ENCODE results near the gene FOXP2. TPM values are rescaled to one million over a fixed set of nuclear protein-coding genes. Genes with fewer than 3 reads are reported as not detected.

FOXP2 gene
- total and polyA plus RNA-seq, 2 of the 4 experiments (the other 2 are of a cell fraction) = 0.89 to 1.1 TPM

DNA sequence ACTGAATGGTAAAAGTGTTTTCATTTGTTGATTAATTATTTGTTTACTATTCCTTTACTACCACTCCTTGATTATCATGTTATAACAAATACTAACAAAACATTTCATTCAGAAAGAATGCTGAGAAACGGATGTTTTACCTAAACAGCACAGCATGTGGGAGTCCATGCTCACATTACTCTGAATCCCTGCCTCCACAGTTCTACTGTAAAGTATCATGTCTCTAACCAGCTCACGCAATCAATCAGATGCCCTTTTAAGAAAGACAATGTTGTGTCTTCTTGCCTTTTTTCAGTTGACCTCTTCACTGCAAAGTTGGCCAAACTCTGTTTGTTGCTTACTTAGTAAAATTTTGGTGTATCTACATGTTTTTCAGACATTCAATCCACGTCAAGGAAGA is 274.8 kb downstream of the FOXP2 start:
- intact Hi-C loops (cut with micrococcal nuclease) = no loop called here
- no peak overlapping the region for H3K27ac ChIP-seq (ENCODE audit: insufficient read depth, low read length)
- H3K36me3 ChIP-seq (ENCODE audit: control insufficient read depth, insufficient read depth, low read length) = no peaks in the 10 kb centered on the region

More for the DNA sequence above, 274.8 kb downstream of the FOXP2 start:
- TF ChIP-seq RCOR1 (IDR thresholded peaks at IDR 0.05; ENCODE audit: insufficient replicate concordance, low read length) (no peak), BHLHE40 (IDR thresholded peaks at IDR 0.05; ENCODE audit: low read depth, low read length) (no peak), POLR2A (IDR thresholded peaks at IDR 0.05; ENCODE audit: low read depth, low read length) (no peak), RFX5 (IDR thresholded peaks at IDR 0.05; ENCODE audit: low read depth, low read length) (no peak), FOS (IDR thresholded peaks at IDR 0.05; ENCODE audit: low read depth, low read length) (no peak), CEBPB (IDR thresholded peaks at IDR 0.05; ENCODE audit: low read depth, low read length) (no peak), USF2 (IDR thresholded peaks at IDR 0.05; ENCODE audit: low read depth, low read length) (no peak), CHD1 (IDR thresholded peaks at IDR 0.05; ENCODE audit: low read depth, low read length) (no peak), RAD21 (IDR thresholded peaks at IDR 0.05; ENCODE audit: low read length) (no peak), MAFK (IDR thresholded peaks at IDR 0.05; ENCODE audit: low read depth, low read length) (no peak), SMC3 (IDR thresholded peaks at IDR 0.05; ENCODE audit: low read depth, low read length) (no peak), MAZ (IDR thresholded peaks at IDR 0.05; ENCODE audit: borderline replicate concordance, low read depth, low read length) (no peak), MXI1 (IDR thresholded peaks at IDR 0.05; ENCODE audit: borderline replicate concordance, low read depth, low read length) (no peak), NFE2L2 (IDR thresholded peaks at IDR 0.05; ENCODE audit: low read depth, low read length) (no peak)
- TF ChIP-seq, protein P1, sequence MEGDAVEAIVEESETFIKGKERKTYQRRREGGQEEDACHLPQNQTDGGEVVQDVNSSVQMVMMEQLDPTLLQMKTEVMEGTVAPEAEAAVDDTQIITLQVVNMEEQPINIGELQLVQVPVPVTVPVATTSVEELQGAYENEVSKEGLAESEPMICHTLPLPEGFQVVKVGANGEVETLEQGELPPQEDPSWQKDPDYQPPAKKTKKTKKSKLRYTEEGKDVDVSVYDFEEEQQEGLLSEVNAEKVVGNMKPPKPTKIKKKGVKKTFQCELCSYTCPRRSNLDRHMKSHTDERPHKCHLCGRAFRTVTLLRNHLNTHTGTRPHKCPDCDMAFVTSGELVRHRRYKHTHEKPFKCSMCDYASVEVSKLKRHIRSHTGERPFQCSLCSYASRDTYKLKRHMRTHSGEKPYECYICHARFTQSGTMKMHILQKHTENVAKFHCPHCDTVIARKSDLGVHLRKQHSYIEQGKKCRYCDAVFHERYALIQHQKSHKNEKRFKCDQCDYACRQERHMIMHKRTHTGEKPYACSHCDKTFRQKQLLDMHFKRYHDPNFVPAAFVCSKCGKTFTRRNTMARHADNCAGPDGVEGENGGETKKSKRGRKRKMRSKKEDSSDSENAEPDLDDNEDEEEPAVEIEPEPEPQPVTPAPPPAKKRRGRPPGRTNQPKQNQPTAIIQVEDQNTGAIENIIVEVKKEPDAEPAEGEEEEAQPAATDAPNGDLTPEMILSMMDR (conservative IDR thresholded peaks at IDR 0.05; ENCODE audit: low read depth, low read length) = no peak
- TF ChIP-seq, protein P2, sequence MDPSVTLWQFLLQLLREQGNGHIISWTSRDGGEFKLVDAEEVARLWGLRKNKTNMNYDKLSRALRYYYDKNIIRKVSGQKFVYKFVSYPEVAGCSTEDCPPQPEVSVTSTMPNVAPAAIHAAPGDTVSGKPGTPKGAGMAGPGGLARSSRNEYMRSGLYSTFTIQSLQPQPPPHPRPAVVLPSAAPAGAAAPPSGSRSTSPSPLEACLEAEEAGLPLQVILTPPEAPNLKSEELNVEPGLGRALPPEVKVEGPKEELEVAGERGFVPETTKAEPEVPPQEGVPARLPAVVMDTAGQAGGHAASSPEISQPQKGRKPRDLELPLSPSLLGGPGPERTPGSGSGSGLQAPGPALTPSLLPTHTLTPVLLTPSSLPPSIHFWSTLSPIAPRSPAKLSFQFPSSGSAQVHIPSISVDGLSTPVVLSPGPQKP (IDR thresholded peaks at IDR 0.05; ENCODE audit: borderline replicate concordance, low read depth, low read length) = no peak
- H2BK5ac ChIP-seq (ENCODE audit: low read depth, low read length, poor library complexity, severe bottlenecking) = no peak overlapping the region
- no peak overlapping the region for H2BK120ac ChIP-seq (ENCODE audit: low read depth, low read length)
- WGBS, 2 experiments (ENCODE audit: extremely low coverage in 2 of 2, insufficient read length in 1 of 2) = 20% methylated on average over 1 of the region's 3 CpGs; no CpG with 5 or more reads in 1 of the 2 experiments
- no peak for DNase-seq
- H2AFZ ChIP-seq (replicated peaks; ENCODE audit: low read length, poor library complexity) = no peak overlapping the region
- no peaks in the 10 kb centered on the region for H3K79me1 ChIP-seq (ENCODE audit: low read depth in 1 of 2, low read length in 2 of 2)
- H3K56ac ChIP-seq (ENCODE audit: extremely low read depth, insufficient read depth, low read length) = no peak overlapping the region
- H3K9ac ChIP-seq (ENCODE audit: low read depth, low read length) = no peak overlapping the region
- H3K27me3 ChIP-seq (ENCODE audit: control insufficient read depth, insufficient read depth, low read length) = no peaks in the 10 kb centered on the region
- ChIA-PET POLR2A (ENCODE audit: unreplicated experiment) (no interaction called here), CTCF (no interaction called here)
- H3K4me1 ChIP-seq (ENCODE audit: control insufficient read depth, insufficient read depth, low read length) = no peaks in the 10 kb centered on the region
- H3K4ac ChIP-seq (ENCODE audit: low read depth, low read length) = no peak overlapping the region
- no peak overlapping the region for H4K8ac ChIP-seq (ENCODE audit: low read depth in 2 of 2, low read length in 2 of 2)
- no peak overlapping the region for H2BK20ac ChIP-seq (ENCODE audit: low read depth, low read length)
- H3K9me1 ChIP-seq (ENCODE audit: insufficient read depth, low read length) = no peaks in the 10 kb centered on the region
- no peak overlapping the region for H4K91ac ChIP-seq (ENCODE audit: insufficient read depth, low read depth, low read length)
- no peak overlapping the region for H2BK15ac ChIP-seq (ENCODE audit: low read depth, low read length)
- no peak overlapping the region for H3K4me3 ChIP-seq (ENCODE audit: insufficient read depth, low read depth, low read length)
- no peak for ATAC-seq (ENCODE audit: low read depth)
- BruUV-seq (replicated peaks) = no TSS peak
- no peaks in the 10 kb centered on the region for H3K9me3 ChIP-seq (ENCODE audit: control insufficient read depth, insufficient read depth, low read length)
- H3K14ac ChIP-seq (replicated peaks; ENCODE audit: low read depth, low read length) = no peak overlapping the region
- H4K20me1 ChIP-seq (ENCODE audit: insufficient read depth, low read length) = no peaks in the 10 kb centered on the region
- H3K18ac ChIP-seq (ENCODE audit: low read depth, low read length) = no peak overlapping the region
- in situ Hi-C loops (cut with MboI; ENCODE audit: low sequenced_read_pairs) (no loop called here), dilution Hi-C loops (cut with HindIII; ENCODE audit: low sequenced_read_pairs, unreplicated experiment) (no loop called here)
- no peak overlapping the region for H3K4me2 ChIP-seq (ENCODE audit: low read depth, low read length)
- no peak overlapping the region for H3K23ac ChIP-seq (ENCODE audit: low read depth, low read length)
- no peak overlapping the region for H2AK9ac ChIP-seq (replicated peaks; ENCODE audit: low read depth, low read length, poor library complexity)
- no peak overlapping the region for H4K5ac ChIP-seq (ENCODE audit: low read depth, low read length)
- no peak overlapping the region for H2AK5ac ChIP-seq (ENCODE audit: low read depth, low read length)

All from IMR-90 (cell line).